NB4 (cell line): ENCODE results near the gene GNG3.

Experiments used
- CTCF ChIP-seq: IDR thresholded peaks from one replicate; pipeline ENCODE4 v1.5.1; 2012; ENCODE audit warnings: low read depth, low read length
- POLR2A ChIP-seq: IDR thresholded peaks from 2 replicates; pipeline ENCODE4 v1.6.1; 2011; ENCODE audit warnings: mild to moderate bottlenecking; ENCODE audit not compliant: insufficient read length; ENCODE audit errors: extremely low read depth

- no peak for TF ChIP-seq CTCF
- TF ChIP-seq POLR2A: no peak
Observed at GRCh38 chr11:62705413-62705812, 2.1 kb upstream of the GNG3 start.
